ENCODE measurements around the gene CD34.

Gene CD34

GRCh38 chr1:207901041-207901653 is 9.8 kb downstream of the CD34 start:
- DNase-seq (ENCODE audit: low read depth in 2 of 3, low spot score in 2 of 3) = no peak

GRCh38 chr1:207898836-207899235 is 12.1 kb downstream of the CD34 start:
- no peak for DNase-seq (ENCODE audit: low read depth in 2 of 3, low spot score in 2 of 3)

GRCh38 chr1:207898260-207898659 is 12.7 kb downstream of the CD34 start:
- no peak for DNase-seq (ENCODE audit: low read depth in 2 of 3, low spot score in 2 of 3)

- DNase-seq (ENCODE audit: low read depth in 2 of 3, low spot score in 2 of 3) = no peak
Measured at GRCh38 chr1:207897188-207897587, 13.7 kb downstream of the CD34 start.

- DNase-seq (ENCODE audit: low read depth in 2 of 3, low spot score in 2 of 3) = no peak
Measured at GRCh38 chr1:207896547-207896946, 14.4 kb downstream of the CD34 start.

GRCh38 chr1:207894704-207895103 is 16.2 kb downstream of the CD34 start:
- no peak for DNase-seq (ENCODE audit: low read depth in 2 of 3, low spot score in 2 of 3)

GRCh38 chr1:207893737-207894582 is 17.0 kb downstream of the CD34 start:
- DNase-seq (ENCODE audit: low read depth in 2 of 3, low spot score in 2 of 3) = no peak

- DNase-seq (ENCODE audit: low read depth in 2 of 3, low spot score in 2 of 3) = no peak
Measured at GRCh38 chr1:207892764-207893163, 18.2 kb downstream of the CD34 start.

- no peak for DNase-seq (ENCODE audit: low read depth in 2 of 3, low spot score in 2 of 3)
Measured at GRCh38 chr1:207891148-207891547, 19.8 kb downstream of the CD34 start.

- no peak for DNase-seq (ENCODE audit: low read depth in 2 of 3, low spot score in 2 of 3)
Measured at GRCh38 chr1:207890136-207890738, 20.7 kb downstream of the CD34 start.

- no peak for DNase-seq (ENCODE audit: low read depth in 2 of 3, low spot score in 2 of 3)
Measured at GRCh38 chr1:207888652-207889051, 22.3 kb downstream of the CD34 start.

- no peak for DNase-seq (ENCODE audit: low read depth in 2 of 3, low spot score in 2 of 3)
Measured at GRCh38 chr1:207887542-207888201, 23.3 kb downstream of the CD34 start.

GRCh38 chr1:207886227-207886626 is 24.7 kb downstream of the CD34 start:
- no peak for DNase-seq (ENCODE audit: low read depth in 2 of 3, low spot score in 2 of 3)

GRCh38 chr1:207885129-207886032 is 25.5 kb downstream of the CD34 start:
- DNase-seq (ENCODE audit: low read depth in 2 of 3, low spot score in 2 of 3) = peak in 1 of 3 experiments; percentile 60

GRCh38 chr1:207884266-207885029 is 26.5 kb downstream of the CD34 start:
- no peak for DNase-seq (ENCODE audit: low read depth in 2 of 3, low spot score in 2 of 3)

- DNase-seq (ENCODE audit: low read depth in 2 of 3, low spot score in 2 of 3) = no peak
Measured at GRCh38 chr1:207883660-207884250, 27.2 kb downstream of the CD34 start.

- DNase-seq (ENCODE audit: low read depth in 2 of 3, low spot score in 2 of 3) = no peak
Measured at GRCh38 chr1:207883104-207883651, 27.7 kb downstream of the CD34 start.

GRCh38 chr1:207882692-207883091 is 28.2 kb downstream of the CD34 start:
- DNase-seq (ENCODE audit: low read depth in 2 of 3, low spot score in 2 of 3) = no peak

GRCh38 chr1:207878939-207879338 is 32.0 kb downstream of the CD34 start:
- DNase-seq (ENCODE audit: low read depth in 2 of 3, low spot score in 2 of 3) = no peak

Measured in activated CD8-positive, alpha-beta memory T cell treated with anti-CD3 and anti-CD28 coated beads for 48 hours (primary cell).